CD4-positive, alpha-beta T cell treated with Interferon alpha-2 for 1 hour (primary cell): ENCODE data around the gene RCN2.
"Not testable (repeated sequence)": the region's sequence is repeated elsewhere in the genome, so short reads cannot be mapped to it uniquely, and the experiment has no call there.

Source experiments
- DNase-seq, 2 donors: peaks; one replicate each; pipeline ENCODE4 v3.0.0-alpha.2; 2020 to 2022

Gene RCN2, protein sequence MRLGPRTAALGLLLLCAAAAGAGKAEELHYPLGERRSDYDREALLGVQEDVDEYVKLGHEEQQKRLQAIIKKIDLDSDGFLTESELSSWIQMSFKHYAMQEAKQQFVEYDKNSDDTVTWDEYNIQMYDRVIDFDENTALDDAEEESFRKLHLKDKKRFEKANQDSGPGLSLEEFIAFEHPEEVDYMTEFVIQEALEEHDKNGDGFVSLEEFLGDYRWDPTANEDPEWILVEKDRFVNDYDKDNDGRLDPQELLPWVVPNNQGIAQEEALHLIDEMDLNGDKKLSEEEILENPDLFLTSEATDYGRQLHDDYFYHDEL

DNA sequence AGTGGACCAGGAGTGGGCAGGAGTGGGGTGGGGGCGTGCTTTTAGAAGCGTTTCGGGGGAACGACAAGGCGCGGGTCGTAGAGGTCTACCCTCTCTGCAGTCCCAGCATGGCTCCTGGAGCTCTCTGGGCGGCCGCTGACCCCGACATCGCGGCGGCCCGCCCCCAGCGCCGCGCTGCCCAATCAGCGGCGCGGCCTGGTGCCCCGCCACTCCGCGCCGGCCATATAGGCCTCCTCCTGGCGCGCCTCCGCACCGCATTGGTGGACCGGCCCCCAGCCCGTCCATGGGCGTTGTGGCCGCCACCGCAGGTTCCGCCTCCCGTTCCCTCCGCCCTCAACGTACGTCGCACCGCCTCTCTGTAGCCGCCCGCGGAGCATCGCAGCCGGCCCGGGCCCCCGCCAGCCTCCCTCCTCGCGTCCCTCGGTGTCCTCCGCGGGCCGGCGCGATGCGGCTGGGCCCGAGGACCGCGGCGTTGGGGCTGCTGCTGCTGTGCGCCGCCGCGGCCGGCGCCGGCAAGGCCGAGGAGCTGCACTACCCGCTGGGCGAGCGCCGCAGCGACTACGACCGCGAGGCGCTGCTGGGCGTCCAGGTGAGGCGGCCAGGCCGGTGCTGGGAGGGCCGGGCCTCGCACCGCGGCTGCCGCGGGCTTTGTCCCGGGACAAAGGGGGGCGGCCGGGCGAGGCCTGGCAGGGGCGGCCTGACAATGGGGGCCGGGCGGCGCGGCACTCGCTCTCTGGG, at the start of gene RCN2:
TSS of gene RCN2 (plus strand) at position 353 of the 738 bp plus-strand sequence. CDS start at position 446, 93 bp downstream.
- DNase-seq, result peak; percentile 92 to 93

DNA sequence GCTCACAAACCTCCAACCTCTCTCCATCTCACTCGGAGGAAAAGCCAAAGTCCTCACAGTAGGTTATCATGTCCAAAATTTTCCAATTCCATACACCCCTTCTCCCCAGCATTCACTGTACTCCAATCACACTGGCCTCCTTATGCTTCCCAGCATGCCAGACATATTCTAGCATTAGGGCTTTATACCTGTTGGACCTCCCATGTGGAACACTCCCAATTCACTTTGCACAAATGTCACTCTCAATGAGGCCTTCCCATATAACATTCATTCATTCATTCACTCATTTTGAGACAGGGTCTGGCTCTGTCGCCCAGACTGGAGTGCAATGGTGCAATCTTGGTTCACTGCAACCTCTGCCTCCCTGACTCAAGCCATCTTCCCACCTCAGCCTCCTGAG, 46.3 kb upstream of the RCN2 start:
- DNase-seq, result no peak

DNA sequence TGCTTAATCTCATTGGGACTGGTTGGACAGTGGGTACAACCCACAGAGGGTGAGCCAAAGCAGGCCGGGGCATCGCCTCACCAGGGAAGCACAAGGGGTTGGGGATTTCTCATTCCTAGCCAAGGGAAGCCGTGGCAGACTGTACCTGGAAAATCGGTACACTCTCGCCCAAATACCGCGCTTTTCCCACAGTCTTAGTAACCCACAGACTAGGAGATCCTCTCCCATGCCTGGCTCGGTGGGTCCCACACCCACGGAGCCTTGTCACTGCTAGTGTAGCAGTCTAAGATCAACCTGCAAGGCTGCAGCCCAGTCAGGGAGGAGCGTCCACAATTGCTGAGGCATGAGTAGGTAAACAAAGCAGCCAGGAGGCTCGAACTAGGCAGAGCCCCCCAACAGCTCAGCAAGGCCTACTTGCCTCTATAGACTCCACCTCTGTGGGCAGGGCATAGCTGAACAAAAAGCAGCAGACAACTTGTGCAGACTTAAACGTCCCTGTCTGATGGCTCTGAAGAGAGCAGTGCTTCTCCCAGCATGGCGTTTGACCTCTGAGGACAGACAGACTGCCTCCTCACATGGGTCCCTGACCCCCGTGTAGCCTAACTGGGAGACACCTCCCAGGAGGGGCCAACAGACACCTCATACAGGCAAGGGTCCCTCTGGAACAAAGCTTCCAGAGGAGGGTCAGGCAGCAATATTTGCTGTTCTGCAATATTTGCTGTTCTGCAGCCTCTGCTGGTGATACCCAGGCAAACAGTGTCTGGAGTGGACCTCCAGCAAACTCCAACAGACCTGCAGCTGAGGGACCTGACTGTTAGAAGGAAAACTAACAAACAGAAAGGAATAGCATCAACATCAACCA, 44.0 kb upstream of the RCN2 start:
- not testable (repeated sequence) for DNase-seq

DNA sequence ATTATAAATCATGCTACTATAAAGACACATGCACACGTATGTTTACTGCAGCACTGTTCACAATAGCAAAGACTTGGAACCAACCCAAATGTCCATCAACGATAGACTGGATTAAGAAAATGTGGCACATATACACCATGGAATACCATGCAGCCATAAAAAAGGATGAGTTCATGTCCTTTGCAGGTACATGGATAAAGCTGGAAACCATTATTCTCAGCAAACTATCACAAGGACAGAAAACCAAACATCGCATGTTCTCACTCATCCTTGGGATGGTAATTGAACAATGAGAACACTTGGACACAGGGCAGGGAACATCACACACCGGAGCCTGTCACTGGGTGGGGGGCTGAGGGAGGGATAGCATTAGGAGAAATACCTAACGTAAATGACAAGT, 38.7 kb upstream of the RCN2 start:
- not testable (repeated sequence) for DNase-seq

DNA sequence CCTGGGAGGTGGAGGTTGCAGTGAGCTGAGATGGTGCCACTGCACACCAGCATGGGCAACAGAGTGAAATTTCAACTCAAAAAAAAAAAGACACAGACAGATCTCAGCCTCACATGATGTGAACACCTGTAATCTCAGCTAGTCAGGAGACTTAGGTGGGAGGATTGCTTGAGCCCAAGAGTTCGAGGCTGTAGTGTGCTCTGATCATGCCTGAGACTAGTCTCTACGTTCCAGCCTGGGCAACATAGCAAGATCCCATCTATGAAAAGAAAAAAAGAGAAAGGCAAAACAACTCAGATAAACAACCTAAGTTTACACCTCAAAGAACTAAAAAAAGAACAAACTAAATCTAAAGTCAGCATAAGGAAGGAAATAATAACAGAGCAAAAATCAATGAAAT, 37.4 kb upstream of the RCN2 start:
- no peak for DNase-seq

DNA sequence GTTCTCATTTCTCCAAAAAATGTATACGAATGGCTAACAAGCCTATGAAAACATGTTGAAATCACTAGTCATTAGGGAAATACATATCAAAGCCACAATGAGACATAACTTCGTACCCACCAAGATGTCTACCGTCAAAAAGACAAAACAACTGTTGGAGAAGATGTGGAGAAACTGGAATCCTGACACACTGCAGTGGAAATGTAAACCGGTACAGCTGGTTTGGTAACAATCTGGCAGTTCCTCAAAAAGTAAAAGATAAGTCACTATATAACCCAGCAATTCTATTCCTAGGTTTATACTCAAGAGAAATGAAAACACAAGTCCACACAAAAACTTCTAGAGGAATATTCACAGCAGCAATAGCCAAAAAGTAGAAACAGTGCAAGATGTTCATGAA, 33.4 kb upstream of the RCN2 start:
- no peak for DNase-seq

DNA sequence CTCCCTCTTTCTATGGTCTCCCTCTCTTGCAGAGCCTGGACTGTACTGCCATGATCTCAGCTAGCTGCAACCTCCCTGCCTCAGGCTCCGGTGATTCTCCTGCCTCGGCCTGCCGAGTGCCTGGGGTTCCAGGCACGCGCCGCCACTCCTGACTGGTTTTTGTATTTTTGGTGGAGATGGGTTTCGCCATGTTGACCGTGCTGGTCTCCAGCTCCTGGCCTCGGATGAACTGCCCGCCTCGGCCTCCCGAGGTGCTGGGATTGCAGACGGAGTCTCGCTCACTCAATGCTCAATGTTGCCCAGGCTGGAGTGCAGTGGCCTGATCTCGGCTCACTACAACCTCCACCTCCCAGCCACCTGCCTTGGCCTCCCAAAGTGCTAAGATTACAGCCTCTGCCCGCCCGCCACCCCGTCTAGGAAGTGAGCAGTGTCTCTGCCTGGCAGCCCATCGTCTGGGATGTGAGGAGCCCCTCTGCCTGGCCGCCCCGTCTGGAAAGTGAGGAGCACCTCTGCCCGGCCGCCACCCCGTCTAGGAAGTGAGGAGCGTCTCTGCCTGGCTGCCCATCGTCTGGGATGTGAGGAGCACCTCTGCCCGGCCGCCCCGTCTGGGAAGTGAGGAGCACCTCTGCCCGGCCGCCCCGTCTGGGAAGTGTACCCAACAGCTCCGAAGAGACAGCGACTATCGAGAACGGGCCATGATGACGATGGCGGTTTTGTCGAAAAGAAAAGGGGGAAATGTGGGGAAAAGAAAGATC, 32.2 kb upstream of the RCN2 start:
- DNase-seq, result not testable (repeated sequence)

DNA sequence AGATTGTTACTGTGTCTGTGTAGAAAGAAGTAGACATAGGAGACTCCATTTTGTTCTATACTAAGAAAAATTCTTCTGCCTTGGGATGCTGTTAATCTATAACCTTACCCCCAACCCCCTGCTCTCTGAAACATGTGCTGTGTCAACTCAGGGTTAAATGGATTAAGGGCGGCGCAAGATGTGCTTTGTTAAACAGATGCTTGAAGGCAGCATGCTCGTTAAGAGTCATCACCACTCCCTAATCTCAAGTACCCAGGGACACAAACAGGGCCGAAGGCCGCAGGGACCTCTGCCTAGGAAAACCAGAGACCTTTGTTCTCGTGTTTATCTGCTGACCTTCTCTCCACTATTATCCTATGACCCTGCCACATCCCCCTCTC, 31.6 kb upstream of the RCN2 start:
- not testable (repeated sequence) for DNase-seq

DNA sequence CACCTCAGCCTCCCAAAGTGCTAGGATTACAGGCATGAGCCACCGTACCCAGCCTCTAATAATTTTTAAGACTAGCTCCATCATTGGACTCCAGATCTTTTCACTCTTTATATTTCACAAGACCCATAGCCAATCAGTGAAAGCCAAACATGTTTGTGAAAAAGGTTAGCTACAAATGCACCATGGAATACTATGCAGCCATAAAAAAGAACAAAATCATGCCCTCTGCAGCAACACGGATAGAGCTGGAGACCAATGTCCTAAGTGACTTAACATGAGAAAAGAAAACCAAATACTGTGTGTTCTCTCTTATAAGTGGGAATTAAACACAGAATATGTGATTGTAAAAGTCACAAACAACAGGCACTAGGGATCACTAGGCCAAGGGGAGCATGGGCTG, 29.6 kb upstream of the RCN2 start:
- no peak for DNase-seq

DNA sequence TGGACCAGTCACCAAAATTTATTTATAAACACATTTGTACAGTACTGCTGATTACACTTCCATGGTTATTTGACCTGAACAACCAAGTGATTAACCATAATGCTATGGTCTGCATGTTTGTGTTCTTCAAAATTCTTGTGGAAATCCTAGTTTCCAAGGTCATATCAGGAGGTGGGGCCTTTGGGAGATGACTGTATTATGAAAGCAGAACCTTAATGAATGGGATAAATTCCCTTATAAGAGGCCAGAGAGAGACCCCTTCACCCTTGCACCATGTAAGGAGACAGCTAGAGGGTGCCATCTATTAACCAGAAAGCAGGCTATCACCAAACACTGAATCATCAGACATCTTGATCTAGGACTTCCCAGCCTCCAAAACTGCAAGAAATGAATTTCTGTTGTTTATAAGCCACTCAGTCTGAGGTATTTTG, 28.3 kb upstream of the RCN2 start:
- DNase-seq, result peak in 1 of 2 donors; percentile 49

DNA sequence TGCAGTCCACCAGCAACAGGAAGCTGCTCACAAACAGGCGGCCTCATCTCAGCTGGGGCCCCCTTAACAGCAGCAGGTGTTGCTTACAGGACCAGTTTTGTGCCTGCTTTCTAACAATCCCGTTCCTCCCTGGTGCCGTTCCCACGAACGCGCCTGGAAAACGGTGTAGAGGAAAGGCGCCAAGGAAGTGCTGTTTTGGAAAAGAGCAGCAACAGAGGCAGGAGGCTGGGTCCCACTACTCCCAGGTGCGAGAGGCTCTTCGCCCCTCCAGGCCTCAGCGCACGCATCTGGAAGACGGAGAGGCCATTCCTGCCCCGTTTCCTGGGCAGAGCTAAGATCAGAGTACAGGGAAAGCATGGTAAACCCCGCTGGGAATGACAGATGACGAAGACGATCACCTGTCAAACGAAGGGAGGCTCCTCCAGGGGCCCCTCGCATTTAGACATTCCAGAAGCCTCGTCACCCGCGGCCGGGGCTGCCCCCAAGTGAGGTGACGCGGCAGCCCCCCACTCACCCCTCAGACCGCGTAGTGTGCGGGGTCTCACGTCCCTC, 27.0 kb upstream of the RCN2 start:
- DNase-seq, result peak in 1 of 2 donors; percentile 13

DNA sequence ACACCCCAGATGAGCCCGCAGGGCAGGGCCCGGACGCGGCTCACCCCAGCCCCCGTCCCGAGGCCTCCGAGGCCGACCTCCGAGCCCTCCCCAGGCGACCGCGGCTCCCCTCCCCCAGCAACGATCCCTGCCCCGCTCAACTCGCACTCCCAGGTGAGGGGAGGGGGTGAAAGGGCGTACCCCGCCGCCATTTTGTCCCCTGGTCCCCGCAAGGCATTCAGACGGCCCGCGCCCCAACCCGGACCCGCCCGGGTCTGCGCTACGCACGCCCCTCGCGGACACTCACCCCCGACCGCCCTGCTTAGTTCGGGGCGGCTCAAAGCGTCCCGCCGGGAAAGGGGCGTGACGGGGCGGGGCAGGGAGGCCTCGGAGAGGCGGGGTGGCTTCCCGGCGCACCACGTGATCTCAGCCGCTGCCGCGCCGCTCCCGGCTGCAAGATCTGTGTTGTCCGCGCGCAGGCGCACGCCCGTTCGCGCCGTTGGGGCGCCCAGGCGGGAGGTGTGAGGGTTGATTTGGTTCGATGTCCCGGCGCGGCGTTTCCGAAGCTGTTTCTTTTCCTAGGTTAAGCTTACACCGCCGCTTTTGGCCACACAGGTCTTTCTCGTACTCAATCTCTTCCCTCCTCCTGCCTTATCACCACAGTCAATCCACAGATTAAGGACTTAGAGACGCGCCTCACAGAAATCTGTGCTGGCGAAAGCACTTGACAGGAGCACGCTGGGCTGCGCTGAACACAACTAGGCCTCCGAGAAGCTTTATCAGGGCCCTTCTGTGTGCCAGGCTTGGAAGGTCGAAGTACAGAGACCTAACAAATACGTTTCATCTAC, 26.3 kb upstream of the RCN2 start, which contains the start of gene SCAPER:
TSS of gene SCAPER (minus strand) at position 328 of the 827 bp plus-strand sequence. CDS start 21,523 bp downstream, outside the sequence.
- DNase-seq, result peak; percentile 90 to 93

DNA sequence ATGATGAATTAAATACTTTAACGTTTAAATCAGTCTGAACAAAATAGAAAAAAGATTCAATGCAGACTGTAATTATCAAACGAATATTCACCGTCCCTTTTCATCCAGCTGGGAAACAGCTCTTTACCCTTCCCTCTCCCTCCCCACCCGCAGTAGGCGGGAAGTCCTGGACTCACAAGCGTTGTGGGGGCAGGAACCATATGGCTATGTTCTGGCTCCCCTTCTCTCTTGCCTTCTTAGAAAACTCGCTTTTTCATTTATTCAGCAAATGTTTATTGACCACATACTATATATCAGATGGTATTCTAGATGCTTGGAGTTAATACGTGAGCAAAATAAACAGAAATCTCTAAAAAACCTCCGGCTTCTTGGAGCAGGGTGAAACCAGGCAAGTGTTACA, 25.7 kb upstream of the RCN2 start:
- no peak for DNase-seq

DNA sequence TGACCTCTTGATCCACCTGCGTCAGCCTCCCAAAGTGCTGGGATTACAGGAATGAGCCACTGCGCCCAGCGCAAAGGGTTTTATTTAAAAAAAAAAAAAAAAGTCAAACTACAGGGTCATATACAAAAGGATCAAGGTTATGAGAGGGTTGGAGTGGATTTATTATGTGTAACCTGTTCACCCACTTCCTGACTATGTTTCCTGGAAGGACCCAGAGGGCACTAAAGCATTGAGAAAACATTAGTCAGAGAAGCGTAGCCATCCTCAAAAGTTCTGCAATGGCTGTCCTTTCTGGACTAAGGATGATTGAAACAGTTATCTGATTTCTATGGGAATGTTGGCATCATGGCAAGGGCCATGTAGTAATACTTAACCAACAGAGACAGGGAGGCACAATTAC, 19.1 kb upstream of the RCN2 start:
- no peak for DNase-seq

DNA sequence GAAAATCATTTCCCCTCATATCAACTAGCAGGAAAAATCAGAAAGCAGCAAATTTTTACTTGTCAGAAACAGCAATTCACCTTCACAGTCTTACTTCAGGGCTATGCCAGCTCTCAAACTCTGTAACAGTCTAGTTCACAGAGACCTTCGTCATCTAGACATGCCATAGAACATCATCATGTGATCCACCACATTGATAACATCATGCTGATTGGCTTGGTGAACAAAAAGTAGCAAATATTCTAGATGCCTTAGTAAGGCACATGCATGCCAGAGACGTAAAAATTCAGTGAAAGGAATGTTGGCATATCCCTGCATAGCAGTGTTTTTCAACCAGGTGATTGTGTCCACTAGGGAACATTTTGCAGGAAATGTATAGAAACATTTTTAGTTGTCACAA, 17.8 kb upstream of the RCN2 start:
- no peak for DNase-seq

DNA sequence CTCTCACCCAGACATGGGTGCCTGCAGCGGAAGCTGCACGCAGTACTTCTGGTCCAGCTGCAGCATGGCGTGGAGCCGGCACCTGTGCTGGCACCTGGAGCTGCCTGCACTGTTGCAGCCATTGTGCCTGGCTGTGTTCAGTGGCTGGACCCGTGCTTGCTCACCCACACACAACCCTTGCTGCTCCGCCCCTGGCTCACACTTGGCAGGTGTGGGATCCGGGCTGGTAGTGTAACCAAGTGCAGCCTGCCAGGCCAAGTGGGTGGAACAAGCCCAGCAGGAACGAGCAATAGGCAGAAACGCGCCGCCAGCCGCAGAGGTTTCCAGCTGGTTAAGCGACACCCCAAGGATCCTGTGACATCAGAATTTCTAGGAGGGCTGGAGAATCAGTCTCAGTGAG, 15.2 kb upstream of the RCN2 start:
- no peak for DNase-seq

DNA sequence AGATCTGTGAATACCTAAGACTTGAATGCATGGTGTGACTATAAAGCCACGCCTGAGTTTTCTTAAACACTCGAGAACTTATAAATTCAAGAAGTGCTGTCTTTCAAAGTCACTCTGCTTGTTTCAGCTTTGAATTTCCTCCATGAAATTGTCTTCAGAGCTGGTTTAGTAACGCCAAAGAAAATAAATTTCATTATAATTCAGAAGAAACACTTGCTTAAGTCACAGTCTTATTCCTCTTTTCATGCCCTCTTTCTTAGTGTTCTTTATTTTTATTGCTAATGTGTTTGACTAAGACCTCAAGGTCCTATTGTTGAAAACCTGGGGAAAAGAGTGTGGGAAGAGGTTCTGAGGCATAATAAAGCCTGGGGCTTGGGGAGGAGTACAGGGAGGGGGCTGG, 3.3 kb upstream of the RCN2 start:
- DNase-seq, result no peak

DNA sequence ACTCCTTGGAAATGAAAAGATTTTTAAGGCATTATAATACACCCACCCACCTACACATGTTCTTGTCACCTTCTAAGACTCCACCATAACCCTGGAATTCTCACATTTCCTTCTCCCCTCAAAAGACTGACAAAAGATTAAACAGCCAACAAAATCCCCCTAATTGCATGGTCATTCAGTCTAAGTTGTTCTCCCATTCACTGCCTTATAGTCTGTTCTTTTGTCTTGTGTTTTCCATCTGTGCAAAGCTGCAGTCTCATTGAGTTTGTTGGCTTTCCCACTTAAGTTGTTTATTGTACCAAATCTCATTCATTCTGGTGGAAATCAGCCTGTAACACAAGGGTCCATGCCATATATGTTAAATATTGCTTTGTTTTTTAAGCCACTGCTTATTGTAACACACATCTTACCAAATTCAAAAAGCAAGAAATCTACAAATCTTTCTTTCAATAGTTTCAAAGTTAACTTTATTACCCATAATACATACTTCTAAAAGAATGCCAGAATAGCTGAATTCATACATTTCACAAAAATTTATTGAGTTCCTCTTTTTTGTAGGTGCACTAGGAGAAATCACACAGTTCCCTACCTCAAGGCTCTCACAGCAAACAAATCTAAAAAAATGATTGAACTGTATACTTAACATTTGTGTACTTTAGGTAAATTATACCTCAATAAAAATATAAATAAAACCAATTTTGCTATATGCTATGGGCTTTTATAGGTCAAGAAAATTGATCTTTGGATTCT, 2.4 kb upstream of the RCN2 start:
- no peak for DNase-seq

DNA sequence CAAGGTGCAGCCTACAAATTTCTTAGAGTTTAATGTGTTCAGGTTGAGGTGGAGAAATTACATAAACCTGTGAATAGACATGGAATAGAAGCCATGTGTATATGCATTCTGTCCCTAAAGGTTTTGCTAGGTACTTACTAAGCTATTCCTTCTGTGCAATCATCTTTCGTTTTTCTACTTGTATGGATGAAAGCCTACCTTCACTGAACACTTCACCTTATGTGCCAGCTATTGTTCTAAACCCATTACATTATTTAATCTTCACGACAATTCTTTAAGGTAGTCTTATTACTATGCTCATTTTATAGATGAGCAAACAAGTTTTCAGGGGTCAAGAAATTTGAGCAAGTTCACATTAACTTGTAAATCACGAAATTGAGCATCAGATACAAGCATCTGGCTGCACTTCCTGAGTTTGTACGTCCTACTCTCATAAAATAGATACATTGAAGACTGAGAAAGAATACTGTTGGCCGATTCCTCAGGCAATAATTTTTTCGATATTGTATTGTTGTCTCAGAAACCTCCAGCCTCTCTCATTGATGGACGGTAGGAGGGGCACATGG, 635 bp upstream of the RCN2 start:
- no peak for DNase-seq
